ENCODE results near the gene PCBD1.

DNA sequence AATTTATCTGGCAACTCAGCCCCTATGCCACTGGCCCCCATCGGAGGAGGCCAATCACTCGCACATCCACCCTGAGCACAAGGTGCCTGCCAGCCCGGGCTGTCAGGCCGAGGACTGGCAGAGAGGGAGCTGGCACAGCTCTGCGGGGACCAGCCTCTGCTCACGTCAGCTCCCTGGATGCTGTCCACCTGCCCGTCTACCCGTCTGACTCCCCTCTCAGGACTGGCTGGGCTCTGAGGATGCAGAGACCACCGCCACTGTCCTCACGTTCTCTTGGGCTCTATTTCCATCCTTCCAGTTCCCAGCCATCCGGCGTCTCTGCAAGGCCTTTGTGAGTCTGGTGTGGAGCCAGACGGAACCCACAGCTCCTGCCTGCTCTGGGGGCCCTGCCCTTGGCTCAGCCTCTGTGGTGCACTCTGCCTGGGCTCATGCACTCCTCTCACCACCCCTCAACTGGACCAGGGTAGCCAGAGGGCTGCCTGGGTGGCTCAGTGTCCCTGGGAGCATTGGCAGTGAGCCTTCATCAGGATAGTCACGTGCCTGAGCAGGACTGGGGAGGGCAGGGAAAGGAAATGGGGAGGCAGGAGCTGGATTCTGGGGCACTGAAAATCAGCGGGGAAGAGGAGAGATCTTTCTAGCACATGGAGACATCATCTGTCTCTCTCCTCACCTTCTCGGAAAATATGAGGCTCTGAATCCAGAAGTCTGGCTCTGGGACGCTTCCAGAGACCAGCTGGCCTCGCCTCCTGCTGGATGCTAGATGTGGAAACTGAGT, 38.0 kb upstream of the PCBD1 start:
- TF ChIP-seq EZH2 (IDR thresholded peaks at IDR 0.05; ENCODE audit: low read depth, unreplicated experiment) (no peak), POLR2AphosphoS5 (IDR thresholded peaks at IDR 0.05; ENCODE audit: low read depth) (no peak), JUNB (IDR thresholded peaks at IDR 0.05; ENCODE audit: unreplicated experiment) (no peak), EZH2phosphoT487 (IDR thresholded peaks at IDR 0.05; ENCODE audit: unreplicated experiment) (no peak), ZNF331 (CRISPR knock-in tag; IDR thresholded peaks at IDR 0.05; ENCODE audit: low read depth) (no peak), CREB1 (CRISPR knock-in tag; IDR thresholded peaks at IDR 0.05; ENCODE audit: low read depth) (no peak), NANOG (IDR thresholded peaks at IDR 0.05; ENCODE audit: borderline replicate concordance) (no peak), STAT1 (IDR thresholded peaks at IDR 0.05; ENCODE audit: unreplicated experiment) (no peak), ZNF114 (CRISPR knock-in tag; IDR thresholded peaks at IDR 0.05) (no peak)
- TF ChIP-seq, protein P1, sequence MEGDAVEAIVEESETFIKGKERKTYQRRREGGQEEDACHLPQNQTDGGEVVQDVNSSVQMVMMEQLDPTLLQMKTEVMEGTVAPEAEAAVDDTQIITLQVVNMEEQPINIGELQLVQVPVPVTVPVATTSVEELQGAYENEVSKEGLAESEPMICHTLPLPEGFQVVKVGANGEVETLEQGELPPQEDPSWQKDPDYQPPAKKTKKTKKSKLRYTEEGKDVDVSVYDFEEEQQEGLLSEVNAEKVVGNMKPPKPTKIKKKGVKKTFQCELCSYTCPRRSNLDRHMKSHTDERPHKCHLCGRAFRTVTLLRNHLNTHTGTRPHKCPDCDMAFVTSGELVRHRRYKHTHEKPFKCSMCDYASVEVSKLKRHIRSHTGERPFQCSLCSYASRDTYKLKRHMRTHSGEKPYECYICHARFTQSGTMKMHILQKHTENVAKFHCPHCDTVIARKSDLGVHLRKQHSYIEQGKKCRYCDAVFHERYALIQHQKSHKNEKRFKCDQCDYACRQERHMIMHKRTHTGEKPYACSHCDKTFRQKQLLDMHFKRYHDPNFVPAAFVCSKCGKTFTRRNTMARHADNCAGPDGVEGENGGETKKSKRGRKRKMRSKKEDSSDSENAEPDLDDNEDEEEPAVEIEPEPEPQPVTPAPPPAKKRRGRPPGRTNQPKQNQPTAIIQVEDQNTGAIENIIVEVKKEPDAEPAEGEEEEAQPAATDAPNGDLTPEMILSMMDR (conservative IDR thresholded peaks at IDR 0.05; ENCODE audit: low read depth in 2 of 2): no peak
- TF ChIP-seq, protein P2, sequence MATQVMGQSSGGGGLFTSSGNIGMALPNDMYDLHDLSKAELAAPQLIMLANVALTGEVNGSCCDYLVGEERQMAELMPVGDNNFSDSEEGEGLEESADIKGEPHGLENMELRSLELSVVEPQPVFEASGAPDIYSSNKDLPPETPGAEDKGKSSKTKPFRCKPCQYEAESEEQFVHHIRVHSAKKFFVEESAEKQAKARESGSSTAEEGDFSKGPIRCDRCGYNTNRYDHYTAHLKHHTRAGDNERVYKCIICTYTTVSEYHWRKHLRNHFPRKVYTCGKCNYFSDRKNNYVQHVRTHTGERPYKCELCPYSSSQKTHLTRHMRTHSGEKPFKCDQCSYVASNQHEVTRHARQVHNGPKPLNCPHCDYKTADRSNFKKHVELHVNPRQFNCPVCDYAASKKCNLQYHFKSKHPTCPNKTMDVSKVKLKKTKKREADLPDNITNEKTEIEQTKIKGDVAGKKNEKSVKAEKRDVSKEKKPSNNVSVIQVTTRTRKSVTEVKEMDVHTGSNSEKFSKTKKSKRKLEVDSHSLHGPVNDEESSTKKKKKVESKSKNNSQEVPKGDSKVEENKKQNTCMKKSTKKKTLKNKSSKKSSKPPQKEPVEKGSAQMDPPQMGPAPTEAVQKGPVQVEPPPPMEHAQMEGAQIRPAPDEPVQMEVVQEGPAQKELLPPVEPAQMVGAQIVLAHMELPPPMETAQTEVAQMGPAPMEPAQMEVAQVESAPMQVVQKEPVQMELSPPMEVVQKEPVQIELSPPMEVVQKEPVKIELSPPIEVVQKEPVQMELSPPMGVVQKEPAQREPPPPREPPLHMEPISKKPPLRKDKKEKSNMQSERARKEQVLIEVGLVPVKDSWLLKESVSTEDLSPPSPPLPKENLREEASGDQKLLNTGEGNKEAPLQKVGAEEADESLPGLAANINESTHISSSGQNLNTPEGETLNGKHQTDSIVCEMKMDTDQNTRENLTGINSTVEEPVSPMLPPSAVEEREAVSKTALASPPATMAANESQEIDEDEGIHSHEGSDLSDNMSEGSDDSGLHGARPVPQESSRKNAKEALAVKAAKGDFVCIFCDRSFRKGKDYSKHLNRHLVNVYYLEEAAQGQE (IDR thresholded peaks at IDR 0.05; ENCODE audit: unreplicated experiment): no peak
- TF ChIP-seq, protein P3, sequence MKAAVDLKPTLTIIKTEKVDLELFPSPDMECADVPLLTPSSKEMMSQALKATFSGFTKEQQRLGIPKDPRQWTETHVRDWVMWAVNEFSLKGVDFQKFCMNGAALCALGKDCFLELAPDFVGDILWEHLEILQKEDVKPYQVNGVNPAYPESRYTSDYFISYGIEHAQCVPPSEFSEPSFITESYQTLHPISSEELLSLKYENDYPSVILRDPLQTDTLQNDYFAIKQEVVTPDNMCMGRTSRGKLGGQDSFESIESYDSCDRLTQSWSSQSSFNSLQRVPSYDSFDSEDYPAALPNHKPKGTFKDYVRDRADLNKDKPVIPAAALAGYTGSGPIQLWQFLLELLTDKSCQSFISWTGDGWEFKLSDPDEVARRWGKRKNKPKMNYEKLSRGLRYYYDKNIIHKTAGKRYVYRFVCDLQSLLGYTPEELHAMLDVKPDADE (IDR thresholded peaks at IDR 0.05): no peak
- TF ChIP-seq, protein P4, sequence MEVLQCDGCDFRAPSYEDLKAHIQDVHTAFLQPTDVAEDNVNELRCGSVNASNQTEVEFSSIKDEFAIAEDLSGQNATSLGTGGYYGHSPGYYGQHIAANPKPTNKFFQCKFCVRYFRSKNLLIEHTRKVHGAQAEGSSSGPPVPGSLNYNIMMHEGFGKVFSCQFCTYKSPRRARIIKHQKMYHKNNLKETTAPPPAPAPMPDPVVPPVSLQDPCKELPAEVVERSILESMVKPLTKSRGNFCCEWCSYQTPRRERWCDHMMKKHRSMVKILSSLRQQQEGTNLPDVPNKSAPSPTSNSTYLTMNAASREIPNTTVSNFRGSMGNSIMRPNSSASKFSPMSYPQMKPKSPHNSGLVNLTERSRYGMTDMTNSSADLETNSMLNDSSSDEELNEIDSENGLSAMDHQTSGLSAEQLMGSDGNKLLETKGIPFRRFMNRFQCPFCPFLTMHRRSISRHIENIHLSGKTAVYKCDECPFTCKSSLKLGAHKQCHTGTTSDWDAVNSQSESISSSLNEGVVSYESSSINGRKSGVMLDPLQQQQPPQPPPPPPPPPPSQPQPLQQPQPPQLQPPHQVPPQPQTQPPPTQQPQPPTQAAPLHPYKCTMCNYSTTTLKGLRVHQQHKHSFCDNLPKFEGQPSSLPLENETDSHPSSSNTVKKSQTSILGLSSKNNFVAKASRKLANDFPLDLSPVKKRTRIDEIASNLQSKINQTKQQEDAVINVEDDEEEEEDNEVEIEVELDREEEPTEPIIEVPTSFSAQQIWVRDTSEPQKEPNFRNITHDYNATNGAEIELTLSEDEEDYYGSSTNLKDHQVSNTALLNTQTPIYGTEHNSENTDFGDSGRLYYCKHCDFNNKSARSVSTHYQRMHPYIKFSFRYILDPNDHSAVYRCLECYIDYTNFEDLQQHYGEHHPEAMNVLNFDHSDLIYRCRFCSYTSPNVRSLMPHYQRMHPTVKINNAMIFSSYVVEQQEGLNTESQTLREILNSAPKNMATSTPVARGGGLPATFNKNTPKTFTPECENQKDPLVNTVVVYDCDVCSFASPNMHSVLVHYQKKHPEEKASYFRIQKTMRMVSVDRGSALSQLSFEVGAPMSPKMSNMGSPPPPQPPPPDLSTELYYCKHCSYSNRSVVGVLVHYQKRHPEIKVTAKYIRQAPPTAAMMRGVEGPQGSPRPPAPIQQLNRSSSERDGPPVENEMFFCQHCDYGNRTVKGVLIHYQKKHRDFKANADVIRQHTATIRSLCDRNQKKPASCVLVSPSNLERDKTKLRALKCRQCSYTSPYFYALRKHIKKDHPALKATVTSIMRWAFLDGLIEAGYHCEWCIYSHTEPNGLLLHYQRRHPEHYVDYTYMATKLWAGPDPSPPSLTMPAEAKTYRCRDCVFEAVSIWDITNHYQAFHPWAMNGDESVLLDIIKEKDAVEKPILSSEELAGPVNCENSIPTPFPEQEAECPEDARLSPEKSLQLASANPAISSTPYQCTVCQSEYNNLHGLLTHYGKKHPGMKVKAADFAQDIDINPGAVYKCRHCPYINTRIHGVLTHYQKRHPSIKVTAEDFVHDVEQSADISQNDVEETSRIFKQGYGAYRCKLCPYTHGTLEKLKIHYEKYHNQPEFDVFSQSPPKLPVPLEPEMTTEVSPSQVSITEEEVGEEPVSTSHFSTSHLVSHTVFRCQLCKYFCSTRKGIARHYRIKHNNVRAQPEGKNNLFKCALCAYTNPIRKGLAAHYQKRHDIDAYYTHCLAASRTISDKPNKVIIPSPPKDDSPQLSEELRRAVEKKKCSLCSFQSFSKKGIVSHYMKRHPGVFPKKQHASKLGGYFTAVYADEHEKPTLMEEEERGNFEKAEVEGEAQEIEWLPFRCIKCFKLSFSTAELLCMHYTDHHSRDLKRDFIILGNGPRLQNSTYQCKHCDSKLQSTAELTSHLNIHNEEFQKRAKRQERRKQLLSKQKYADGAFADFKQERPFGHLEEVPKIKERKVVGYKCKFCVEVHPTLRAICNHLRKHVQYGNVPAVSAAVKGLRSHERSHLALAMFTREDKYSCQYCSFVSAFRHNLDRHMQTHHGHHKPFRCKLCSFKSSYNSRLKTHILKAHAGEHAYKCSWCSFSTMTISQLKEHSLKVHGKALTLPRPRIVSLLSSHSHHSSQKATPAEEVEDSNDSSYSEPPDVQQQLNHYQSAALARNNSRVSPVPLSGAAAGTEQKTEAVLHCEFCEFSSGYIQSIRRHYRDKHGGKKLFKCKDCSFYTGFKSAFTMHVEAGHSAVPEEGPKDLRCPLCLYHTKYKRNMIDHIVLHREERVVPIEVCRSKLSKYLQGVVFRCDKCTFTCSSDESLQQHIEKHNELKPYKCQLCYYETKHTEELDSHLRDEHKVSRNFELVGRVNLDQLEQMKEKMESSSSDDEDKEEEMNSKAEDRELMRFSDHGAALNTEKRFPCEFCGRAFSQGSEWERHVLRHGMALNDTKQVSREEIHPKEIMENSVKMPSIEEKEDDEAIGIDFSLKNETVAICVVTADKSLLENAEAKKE (CRISPR knock-in tag; IDR thresholded peaks at IDR 0.05): no peak

Measured in GM23338 (cell line).